Measurements from ENCODE around the gene VAV3. TPM values are rescaled to one million over a fixed set of nuclear protein-coding genes. Genes with fewer than 3 reads are reported as not detected.

VAV3 gene
- total and polyA plus RNA-seq, 2 of the 13 experiments (the other 11 are each of a cell fraction or from before 2014, with no cell fraction given): 15.9 to 29.8 TPM

- Histone ChIP-seq H2AFZ (ENCODE audit: low read length) (no peak overlapping the region), H3K27ac (ENCODE audit: extremely low read length, insufficient read depth, low read length) (no peak overlapping the region), H4K20me1 (ENCODE audit: insufficient read depth, low read length) (no peaks in the 10 kb centered on the region), H3K36me3 (replicated peaks in 1 of 2; ENCODE audit: control insufficient read depth in 1 of 2, insufficient read depth in 2 of 2, low read length in 2 of 2) (no peaks in the 10 kb centered on the region), H3K4me2 (ENCODE audit: low read depth, low read length) (no peak overlapping the region), H3K4me3 (replicated peaks in 1 of 3; ENCODE audit: insufficient read depth in 1 of 3, low read depth in 2 of 3, low read length in 3 of 3) (no peak overlapping the region), H3K9me3 (ENCODE audit: low read length) (no peaks in the 10 kb centered on the region), H3K79me2 (ENCODE audit: insufficient read depth, low read length) (no peaks in the 10 kb centered on the region), H3K4me1 (ENCODE audit: insufficient read depth, low read length) (no peaks in the 10 kb centered on the region), H3K9ac (ENCODE audit: insufficient read depth, low read depth, low read length) (no peak overlapping the region), H3K27me3 (ENCODE audit: control insufficient read depth in 1 of 2, insufficient read depth in 2 of 2, low read length in 2 of 2) (no peaks in the 10 kb centered on the region)
- ATAC-seq: no peak
- no peak for FAIRE-seq
- CTCF ChIA-PET (ENCODE audit: low intra/inter-chr PET ratio, low total read pairs): no interaction called here
- no peak for TF ChIP-seq RARA (CRISPR knock-in tag; IDR thresholded peaks at IDR 0.05)
- no peak for TF ChIP-seq ATF5 (CRISPR knock-in tag; IDR thresholded peaks at IDR 0.05; ENCODE audit: low read depth)
- no peak for TF ChIP-seq FOXA3 (CRISPR knock-in tag; IDR thresholded peaks at IDR 0.05)
- no peak for TF ChIP-seq KDM6A (CRISPR knock-in tag; IDR thresholded peaks at IDR 0.05; ENCODE audit: low read depth)
- TF ChIP-seq TBP (CRISPR knock-in tag; IDR thresholded peaks at IDR 0.05): no peak
- no peak for TF ChIP-seq NR2F2 (IDR thresholded peaks at IDR 0.05; ENCODE audit: borderline replicate concordance, low read depth)
- TF ChIP-seq TP53 (CRISPR knock-in tag; conservative IDR thresholded peaks at IDR 0.05): no peak
- TF ChIP-seq ZNF652 (CRISPR knock-in tag; IDR thresholded peaks at IDR 0.05; ENCODE audit: borderline replicate concordance, low read depth): no peak
- TF ChIP-seq ZEB1 (IDR thresholded peaks at IDR 0.05; ENCODE audit: insufficient replicate concordance, low read depth): no peak
- TF ChIP-seq ZFY (CRISPR knock-in tag; IDR thresholded peaks at IDR 0.05): no peak
- DNase-seq (ENCODE audit: low spot score): no peak
- in situ Hi-C loops (cut with HindIII; ENCODE audit: extremely low pct_ligation_motif_present, low pct_unique_long_range_greater_than_20kb) (no loop called here), intact Hi-C loops (cut with micrococcal nuclease; ENCODE audit: unreplicated experiment) (no loop called here)
- no TSS peak for BruUV-seq (replicated peaks)
- POLR2A ChIA-PET: no interaction called here
Observed at GRCh38 chr1:107555578-107555977, 409.4 kb downstream of the VAV3 start.

GRCh38 chr1:107552781-107553180 lies 412.2 kb downstream of the VAV3 start:
- Histone ChIP-seq H3K4me1 (ENCODE audit: insufficient read depth, low read length) (no peaks in the 10 kb centered on the region), H2AFZ (ENCODE audit: low read length) (no peak overlapping the region), H3K9me3 (ENCODE audit: low read length) (no peaks in the 10 kb centered on the region), H3K4me2 (ENCODE audit: low read depth, low read length) (no peak overlapping the region), H3K36me3 (replicated peaks in 1 of 2; ENCODE audit: control insufficient read depth in 1 of 2, insufficient read depth in 2 of 2, low read length in 2 of 2) (no peaks in the 10 kb centered on the region), H3K27me3 (ENCODE audit: control insufficient read depth in 1 of 2, insufficient read depth in 2 of 2, low read length in 2 of 2) (no peaks in the 10 kb centered on the region), H3K9ac (ENCODE audit: insufficient read depth, low read depth, low read length) (no peak overlapping the region), H4K20me1 (ENCODE audit: insufficient read depth, low read length) (no peaks in the 10 kb centered on the region), H3K27ac (ENCODE audit: extremely low read length, insufficient read depth, low read length) (no peak overlapping the region), H3K4me3 (replicated peaks in 1 of 3; ENCODE audit: insufficient read depth in 1 of 3, low read depth in 2 of 3, low read length in 3 of 3) (no peak overlapping the region), H3K79me2 (ENCODE audit: insufficient read depth, low read length) (no peaks in the 10 kb centered on the region)
- no TSS peak for BruUV-seq (replicated peaks)
- ChIA-PET CTCF (ENCODE audit: low intra/inter-chr PET ratio, low total read pairs) (no interaction called here), POLR2A (no interaction called here)
- in situ Hi-C loops (cut with HindIII; ENCODE audit: extremely low pct_ligation_motif_present, low pct_unique_long_range_greater_than_20kb) (no loop called here), intact Hi-C loops (cut with micrococcal nuclease; ENCODE audit: unreplicated experiment) (no loop called here)
- DNase-seq (ENCODE audit: low spot score) (no peak), FAIRE-seq (no peak), ATAC-seq (no peak)
- WGBS (ENCODE audit: low lambda C conversion rate): 0% methylated on average over 1 of the region's 1 CpG
- no peak for TF ChIP-seq PCBP1 (IDR thresholded peaks at IDR 0.05; ENCODE audit: borderline replicate concordance, low read depth, low read length)
- TF ChIP-seq ZNF432 (CRISPR knock-in tag; IDR thresholded peaks at IDR 0.05; ENCODE audit: borderline replicate concordance): no peak
- no peak for TF ChIP-seq TCF7L2 (IDR thresholded peaks at IDR 0.05; ENCODE audit: low read depth, low read length)
- TF ChIP-seq ERF (CRISPR knock-in tag; IDR thresholded peaks at IDR 0.05): no peak
- TF ChIP-seq ETV6 (CRISPR knock-in tag; conservative IDR thresholded peaks at IDR 0.05): no peak
- no peak for TF ChIP-seq SNAPC5 (CRISPR knock-in tag; IDR thresholded peaks at IDR 0.05; ENCODE audit: borderline replicate concordance)
- TF ChIP-seq ZNF775 (CRISPR knock-in tag; IDR thresholded peaks at IDR 0.05; ENCODE audit: borderline replicate concordance): no peak
- no peak for TF ChIP-seq HNRNPH1 (optimal IDR thresholded peaks at IDR 0.05; ENCODE audit: low read depth, low read length)
- TF ChIP-seq ZNF660 (CRISPR knock-in tag; IDR thresholded peaks at IDR 0.05; ENCODE audit: borderline replicate concordance, low read depth): no peak
- TF ChIP-seq ZUFSP (CRISPR knock-in tag; IDR thresholded peaks at IDR 0.05; ENCODE audit: borderline replicate concordance): no peak
- no peak for TF ChIP-seq KMT2A (CRISPR knock-in tag; IDR thresholded peaks at IDR 0.05)
